HepG2 (cell line): ENCODE data around the gene SNAP25. TPM values are rescaled to one million over a fixed set of nuclear protein-coding genes. Genes with fewer than 3 reads are reported as not detected.

Experiments
- CBX5 ChIP-seq: sonication (generic); formaldehyde crosslinking; IDR thresholded peaks from 2 replicates; pipeline ENCODE4 v1.4.0; 2020; ENCODE audit warnings: missing genetic modification reagents, borderline replicate concordance
- GTF3A ChIP-seq: sonication (generic); formaldehyde crosslinking; conservative IDR thresholded peaks from 2 replicates; pipeline ENCODE4 v1.4.0; 2020; ENCODE audit warnings: mild to moderate bottlenecking, missing genetic modification reagents
- HIVEP1 ChIP-seq: sonication (generic); formaldehyde crosslinking; IDR thresholded peaks from 2 replicates; pipeline ENCODE4 v1.4.0; 2020; ENCODE audit warnings: mild to moderate bottlenecking, missing genetic modification reagents
- HOXD1 ChIP-seq: sonication (generic); formaldehyde crosslinking; IDR thresholded peaks from 2 replicates; pipeline ENCODE4 v1.5.0; 2020; ENCODE audit warnings: missing genetic modification reagents
- MBD4 ChIP-seq: IDR thresholded peaks from 2 replicates; pipeline ENCODE4 v1.6.1; 2012; ENCODE audit warnings: low read length, inconsistent platforms, borderline replicate concordance
- RORA ChIP-seq: sonication (generic); formaldehyde crosslinking; IDR thresholded peaks from 2 replicates; pipeline ENCODE4 v1.5.0; 2020; ENCODE audit warnings: mild to moderate bottlenecking, missing genetic modification reagents, moderate library complexity
- SATB2 ChIP-seq: sonication (generic); formaldehyde crosslinking; IDR thresholded peaks from 2 replicates; pipeline ENCODE4 v1.5.0; 2020; ENCODE audit warnings: missing genetic modification reagents
- ZNF232 ChIP-seq: sonication (generic); formaldehyde crosslinking; IDR thresholded peaks from 2 replicates; pipeline ENCODE4 v1.4.0; 2020; ENCODE audit warnings: missing genetic modification reagents, borderline replicate concordance
- ZNF30 ChIP-seq: sonication (generic); formaldehyde crosslinking; IDR thresholded peaks from 2 replicates; pipeline ENCODE4 v1.5.0; 2020; ENCODE audit warnings: mild to moderate bottlenecking, missing genetic modification reagents
- ZNF570 ChIP-seq: sonication (generic); formaldehyde crosslinking; IDR thresholded peaks from 2 replicates; pipeline ENCODE4 v1.4.0; 2020; ENCODE audit warnings: mild to moderate bottlenecking, missing genetic modification reagents, borderline replicate concordance
- ZSCAN12 ChIP-seq: sonication (generic); formaldehyde crosslinking; IDR thresholded peaks from 2 replicates; pipeline ENCODE4 v1.9.0; 2021; ENCODE audit warnings: mild to moderate bottlenecking, missing genetic modification reagents
- ZSCAN21 ChIP-seq: sonication (generic); formaldehyde crosslinking; IDR thresholded peaks from 2 replicates; pipeline ENCODE4 v1.8.0; 2022; ENCODE audit warnings: mild to moderate bottlenecking, missing genetic modification reagents, moderate library complexity, borderline replicate concordance
- polyA plus RNA-seq, 8 experiments: library from polyadenylated mRNA; depleted of rRNA in 3 of 8; stranded (reverse) in 7 of 8; unstranded in 1 of 8; fragments of >200 nt; fragmentation: Illumina TruSeq in 4 of 8; extraction: Trizol in 4 of 8; gene quantifications; 2 replicates each; pipeline versions ENCODE4 v1.2.1 to v1.2.3, GENCODE V29; 2011 to 2016; ENCODE audit warnings: low read depth in 4 of 8, missing spikeins in 1 of 8, mixed read lengths in 1 of 8; ENCODE audit not compliant: insufficient read depth in 1 of 8
- total RNA-seq, 5 experiments: library from RNA; depleted of rRNA; stranded (reverse); fragments of >200 nt; fragmentation: Illumina TruSeq; extraction: Trizol; gene quantifications; 2 replicates each; pipeline ENCODE4 v1.2.3, GENCODE V29; 2016; ENCODE audit warnings: low read depth in 1 of 5
- TF ChIP-seq, protein P1 (sequence below): sonication (generic); formaldehyde crosslinking; IDR thresholded peaks from 2 replicates; pipeline ENCODE4 v1.5.1; 2020; ENCODE audit warnings: missing genetic modification reagents, mild to moderate bottlenecking, borderline replicate concordance
- TF ChIP-seq, protein P2 (sequence below): sonication (generic); formaldehyde crosslinking; IDR thresholded peaks from 2 replicates; pipeline ENCODE4 v1.4.0; 2020; ENCODE audit warnings: missing genetic modification reagents
- TF ChIP-seq, protein P3 (sequence below), 2 experiments: sonication (generic) in 1 of 2; formaldehyde crosslinking in 1 of 2; IDR thresholded peaks; 2 replicates each; pipeline versions ENCODE4 v1.4.0 to v1.6.1; 2018 to 2020; ENCODE audit warnings: missing genetic modification reagents in 2 of 2, borderline replicate concordance in 1 of 2, low read depth in 1 of 2, mild to moderate bottlenecking in 1 of 2, missing biosample characterization in 1 of 2
- TF ChIP-seq, protein P4 (sequence below): sonication (generic); formaldehyde crosslinking; IDR thresholded peaks from 2 replicates; pipeline ENCODE4 v1.5.0; 2020; ENCODE audit warnings: missing genetic modification reagents
- TF ChIP-seq, protein P5 (sequence below): sonication (generic); formaldehyde crosslinking; IDR thresholded peaks from 2 replicates; pipeline ENCODE4 v1.4.0; 2020; ENCODE audit warnings: low read depth, mild to moderate bottlenecking, missing genetic modification reagents
- TF ChIP-seq, protein P6 (sequence below): sonication (generic); formaldehyde crosslinking; IDR thresholded peaks from 2 replicates; pipeline ENCODE4 v1.5.0; 2020; ENCODE audit warnings: mild to moderate bottlenecking, missing genetic modification reagents

SNAP25 gene
- total and polyA plus RNA-seq, 2 of the 13 experiments (the other 11 are each of a cell fraction or from before 2014, with no cell fraction given) = not detected

DNA sequence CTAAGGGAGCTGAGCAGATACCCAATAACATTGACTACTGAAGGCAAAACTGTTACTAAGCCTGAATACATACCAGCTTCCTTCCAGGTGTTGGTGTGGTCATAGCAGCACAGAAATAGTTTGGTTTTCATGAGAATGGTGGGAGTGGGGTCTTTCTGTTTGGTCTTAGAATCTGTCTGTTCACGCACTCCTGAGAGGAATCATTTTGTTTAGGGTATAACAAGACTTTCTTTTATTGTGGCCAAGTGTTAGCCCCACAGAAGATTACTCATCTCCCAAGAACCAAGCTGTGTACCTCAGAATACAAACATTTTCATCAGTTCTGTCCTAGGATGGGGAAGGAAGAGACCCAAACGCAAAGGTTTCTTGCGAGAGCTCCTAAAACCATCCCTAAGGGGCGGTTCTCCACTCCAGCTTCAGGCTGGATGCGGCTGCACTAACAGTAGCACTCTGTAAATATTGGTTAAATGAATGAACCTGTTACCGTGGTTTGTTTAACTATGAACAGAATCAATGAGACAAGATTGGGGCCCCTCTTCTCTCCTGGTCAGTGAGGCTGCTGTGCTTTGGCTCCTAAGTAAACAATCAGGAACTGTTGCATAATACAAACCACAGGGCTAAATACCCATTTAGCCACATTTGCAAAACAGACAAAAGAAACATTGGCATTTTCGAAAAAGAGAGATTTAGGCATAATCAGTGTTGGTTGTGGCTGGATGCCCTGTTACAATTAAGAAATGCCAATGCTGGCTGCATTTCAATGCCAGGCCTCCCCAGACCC lies 44.9 kb downstream of the SNAP25 start (continued):
- TF ChIP-seq ZSCAN12 (no peak), HOXD1 (CRISPR knock-in tag) (peak; percentile 88; the same call in 1 of the 2 replicates), MBD4 (peak; percentile 88), RORA (CRISPR knock-in tag) (no peak), GTF3A (CRISPR knock-in tag) (no peak), ZNF232 (peak; percentile 95), SATB2 (CRISPR knock-in tag) (no peak), ZNF30 (CRISPR knock-in tag) (no peak), ZNF570 (CRISPR knock-in tag) (no peak), ZSCAN21 (peak; percentile 79; the same call in 1 of the 2 replicates), CBX5 (CRISPR knock-in tag) (peak; percentile 97), HIVEP1 (CRISPR knock-in tag) (no peak)
- TF ChIP-seq, protein P1, sequence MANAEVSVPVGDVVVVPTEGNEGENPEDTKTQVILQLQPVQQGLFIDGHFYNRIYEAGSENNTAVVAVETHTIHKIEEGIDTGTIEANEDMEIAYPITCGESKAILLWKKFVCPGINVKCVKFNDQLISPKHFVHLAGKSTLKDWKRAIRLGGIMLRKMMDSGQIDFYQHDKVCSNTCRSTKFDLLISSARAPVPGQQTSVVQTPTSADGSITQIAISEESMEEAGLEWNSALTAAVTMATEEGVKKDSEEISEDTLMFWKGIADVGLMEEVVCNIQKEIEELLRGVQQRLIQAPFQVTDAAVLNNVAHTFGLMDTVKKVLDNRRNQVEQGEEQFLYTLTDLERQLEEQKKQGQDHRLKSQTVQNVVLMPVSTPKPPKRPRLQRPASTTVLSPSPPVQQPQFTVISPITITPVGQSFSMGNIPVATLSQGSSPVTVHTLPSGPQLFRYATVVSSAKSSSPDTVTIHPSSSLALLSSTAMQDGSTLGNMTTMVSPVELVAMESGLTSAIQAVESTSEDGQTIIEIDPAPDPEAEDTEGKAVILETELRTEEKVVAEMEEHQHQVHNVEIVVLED (CRISPR knock-in tag) = peak; percentile 46; the same call in 1 of the 2 replicates
- TF ChIP-seq, protein P2, sequence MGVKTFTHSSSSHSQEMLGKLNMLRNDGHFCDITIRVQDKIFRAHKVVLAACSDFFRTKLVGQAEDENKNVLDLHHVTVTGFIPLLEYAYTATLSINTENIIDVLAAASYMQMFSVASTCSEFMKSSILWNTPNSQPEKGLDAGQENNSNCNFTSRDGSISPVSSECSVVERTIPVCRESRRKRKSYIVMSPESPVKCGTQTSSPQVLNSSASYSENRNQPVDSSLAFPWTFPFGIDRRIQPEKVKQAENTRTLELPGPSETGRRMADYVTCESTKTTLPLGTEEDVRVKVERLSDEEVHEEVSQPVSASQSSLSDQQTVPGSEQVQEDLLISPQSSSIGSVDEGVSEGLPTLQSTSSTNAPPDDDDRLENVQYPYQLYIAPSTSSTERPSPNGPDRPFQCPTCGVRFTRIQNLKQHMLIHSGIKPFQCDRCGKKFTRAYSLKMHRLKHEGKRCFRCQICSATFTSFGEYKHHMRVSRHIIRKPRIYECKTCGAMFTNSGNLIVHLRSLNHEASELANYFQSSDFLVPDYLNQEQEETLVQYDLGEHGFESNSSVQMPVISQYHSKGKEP (CRISPR knock-in tag) = no peak
- TF ChIP-seq, protein P3, sequence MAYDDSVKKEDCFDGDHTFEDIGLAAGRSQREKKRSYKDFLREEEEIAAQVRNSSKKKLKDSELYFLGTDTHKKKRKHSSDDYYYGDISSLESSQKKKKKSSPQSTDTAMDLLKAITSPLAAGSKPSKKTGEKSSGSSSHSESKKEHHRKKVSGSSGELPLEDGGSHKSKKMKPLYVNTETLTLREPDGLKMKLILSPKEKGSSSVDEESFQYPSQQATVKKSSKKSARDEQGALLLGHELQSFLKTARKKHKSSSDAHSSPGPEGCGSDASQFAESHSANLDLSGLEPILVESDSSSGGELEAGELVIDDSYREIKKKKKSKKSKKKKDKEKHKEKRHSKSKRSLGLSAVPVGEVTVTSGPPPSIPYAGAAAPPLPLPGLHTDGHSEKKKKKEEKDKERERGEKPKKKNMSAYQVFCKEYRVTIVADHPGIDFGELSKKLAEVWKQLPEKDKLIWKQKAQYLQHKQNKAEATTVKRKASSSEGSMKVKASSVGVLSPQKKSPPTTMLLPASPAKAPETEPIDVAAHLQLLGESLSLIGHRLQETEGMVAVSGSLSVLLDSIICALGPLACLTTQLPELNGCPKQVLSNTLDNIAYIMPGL (CRISPR knock-in tag; IDR thresholded peaks at IDR 0.05; ENCODE audit: borderline replicate concordance in 1 of 2, low read depth in 1 of 2) = peak in 1 of 2 experiments; percentile 58; a peak in 1 of 4 replicates
- TF ChIP-seq, protein P4, sequence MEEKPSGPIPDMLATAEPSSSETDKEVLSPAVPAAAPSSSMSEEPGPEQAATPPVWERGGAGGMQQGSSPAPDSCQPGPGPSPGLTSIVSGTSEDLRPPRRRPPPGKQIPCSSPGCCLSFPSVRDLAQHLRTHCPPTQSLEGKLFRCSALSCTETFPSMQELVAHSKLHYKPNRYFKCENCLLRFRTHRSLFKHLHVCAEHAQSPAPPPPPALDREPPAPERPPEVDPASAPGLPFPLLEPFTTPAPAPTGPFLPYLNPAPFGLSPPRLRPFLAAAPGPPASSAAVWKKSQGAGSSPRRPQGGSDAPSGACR = peak; percentile 62; the same call in 1 of the 2 replicates
- TF ChIP-seq, protein P5, sequence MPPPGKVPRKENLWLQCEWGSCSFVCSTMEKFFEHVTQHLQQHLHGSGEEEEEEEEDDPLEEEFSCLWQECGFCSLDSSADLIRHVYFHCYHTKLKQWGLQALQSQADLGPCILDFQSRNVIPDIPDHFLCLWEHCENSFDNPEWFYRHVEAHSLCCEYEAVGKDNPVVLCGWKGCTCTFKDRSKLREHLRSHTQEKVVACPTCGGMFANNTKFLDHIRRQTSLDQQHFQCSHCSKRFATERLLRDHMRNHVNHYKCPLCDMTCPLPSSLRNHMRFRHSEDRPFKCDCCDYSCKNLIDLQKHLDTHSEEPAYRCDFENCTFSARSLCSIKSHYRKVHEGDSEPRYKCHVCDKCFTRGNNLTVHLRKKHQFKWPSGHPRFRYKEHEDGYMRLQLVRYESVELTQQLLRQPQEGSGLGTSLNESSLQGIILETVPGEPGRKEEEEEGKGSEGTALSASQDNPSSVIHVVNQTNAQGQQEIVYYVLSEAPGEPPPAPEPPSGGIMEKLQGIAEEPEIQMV (CRISPR knock-in tag) = peak; percentile 89
- TF ChIP-seq, protein P6, sequence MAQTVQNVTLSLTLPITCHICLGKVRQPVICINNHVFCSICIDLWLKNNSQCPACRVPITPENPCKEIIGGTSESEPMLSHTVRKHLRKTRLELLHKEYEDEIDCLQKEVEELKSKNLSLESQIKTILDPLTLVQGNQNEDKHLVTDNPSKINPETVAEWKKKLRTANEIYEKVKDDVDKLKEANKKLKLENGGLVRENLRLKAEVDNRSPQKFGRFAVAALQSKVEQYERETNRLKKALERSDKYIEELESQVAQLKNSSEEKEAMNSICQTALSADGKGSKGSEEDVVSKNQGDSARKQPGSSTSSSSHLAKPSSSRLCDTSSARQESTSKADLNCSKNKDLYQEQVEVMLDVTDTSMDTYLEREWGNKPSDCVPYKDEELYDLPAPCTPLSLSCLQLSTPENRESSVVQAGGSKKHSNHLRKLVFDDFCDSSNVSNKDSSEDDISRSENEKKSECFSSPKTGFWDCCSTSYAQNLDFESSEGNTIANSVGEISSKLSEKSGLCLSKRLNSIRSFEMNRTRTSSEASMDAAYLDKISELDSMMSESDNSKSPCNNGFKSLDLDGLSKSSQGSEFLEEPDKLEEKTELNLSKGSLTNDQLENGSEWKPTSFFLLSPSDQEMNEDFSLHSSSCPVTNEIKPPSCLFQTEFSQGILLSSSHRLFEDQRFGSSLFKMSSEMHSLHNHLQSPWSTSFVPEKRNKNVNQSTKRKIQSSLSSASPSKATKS (CRISPR knock-in tag) = peak; percentile 91; the same call in 1 of the 2 replicates
